Measurements from ENCODE around the gene RPL32.

DNA sequence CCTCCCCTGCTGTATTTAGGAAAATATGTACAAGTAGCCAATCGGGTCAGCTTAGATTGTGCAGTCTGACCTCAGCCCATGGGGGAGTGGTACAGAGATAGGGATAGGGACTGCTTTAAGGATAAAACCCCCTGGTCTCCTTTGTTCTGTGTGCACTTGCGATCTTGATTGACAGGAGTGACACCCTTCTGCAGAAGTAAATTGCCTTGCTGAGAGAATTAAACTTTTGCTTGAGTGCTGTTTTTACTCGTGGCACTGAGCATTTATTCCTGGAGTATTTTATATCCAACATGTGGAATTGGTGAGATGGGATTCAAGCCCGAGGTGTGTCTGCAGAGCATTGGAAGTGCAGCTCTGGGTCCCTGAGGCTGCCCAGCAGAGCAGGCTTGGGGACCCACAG is 23.9 kb upstream of the RPL32 start:
- TF ChIP-seq POLR2A (IDR thresholded peaks at IDR 0.05; ENCODE audit: low read length) (no peak), GATA1 (IDR thresholded peaks at IDR 0.05; ENCODE audit: low read depth, low read length) (no peak)

Data from erythroblast (primary cell).